HG02642 (cell line): Measurements from ENCODE around the gene ZBTB20.

Experiments
- ATAC-seq: cut with Tn5 transposase; IDR thresholded peaks from one replicate; pipeline ENCODE4 v1.9.1; 2021; ENCODE audit warnings: mild to moderate bottlenecking; ENCODE audit not compliant: unreplicated experiment, poor library complexity

The ZBTB20 gene

GRCh38 chr3:114566162-114566755, 580.8 kb downstream of the ZBTB20 start:
- ATAC-seq = peak; percentile 89

GRCh38 chr3:114565216-114565615, 581.9 kb downstream of the ZBTB20 start:
- ATAC-seq = no peak

DNA sequence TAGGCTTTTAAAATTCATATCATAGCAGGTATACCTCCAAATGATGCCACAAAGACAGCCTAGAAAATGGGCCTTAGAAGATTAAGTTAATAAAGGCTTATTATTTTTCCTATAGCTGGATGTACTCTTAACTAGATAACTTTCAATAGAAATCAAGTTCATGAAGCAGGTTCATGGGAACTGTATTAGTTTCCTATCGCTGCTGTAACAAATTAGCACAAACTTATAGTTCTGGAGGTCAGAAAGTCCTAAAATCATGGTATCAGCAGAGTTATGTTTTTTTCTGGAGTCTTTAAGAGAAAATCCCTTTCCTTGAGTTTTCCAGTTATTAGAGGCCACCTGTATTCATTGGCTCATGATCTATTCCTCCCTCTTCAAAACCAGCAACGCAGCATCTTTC, 583.4 kb downstream of the ZBTB20 start:
- ATAC-seq = no peak

DNA sequence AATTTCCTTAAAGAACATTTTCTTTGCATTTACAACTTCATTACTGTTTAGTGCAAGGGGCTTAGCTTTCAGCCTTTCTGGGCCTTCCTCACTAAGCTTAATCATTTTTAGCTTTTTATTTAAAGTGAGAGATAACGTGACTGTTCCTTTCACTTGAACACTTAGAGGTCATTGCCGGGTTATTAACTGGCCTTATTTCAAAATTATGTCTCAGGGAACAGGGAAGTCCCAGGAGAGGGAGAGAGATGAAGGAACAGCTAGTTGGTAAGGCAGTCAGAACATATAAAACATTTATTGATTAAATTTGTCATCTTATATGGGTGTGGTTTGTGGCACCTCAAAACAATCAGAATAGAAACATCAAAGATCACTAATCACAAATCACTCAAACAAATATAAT, 584.5 kb downstream of the ZBTB20 start:
- no peak for ATAC-seq

GRCh38 chr3:114558271-114558670, 588.8 kb downstream of the ZBTB20 start:
- no peak for ATAC-seq

GRCh38 chr3:114557791-114558190, 589.3 kb downstream of the ZBTB20 start:
- ATAC-seq = no peak

- ATAC-seq = no peak
Measured at GRCh38 chr3:114556657-114557213, 590.4 kb downstream of the ZBTB20 start.

DNA sequence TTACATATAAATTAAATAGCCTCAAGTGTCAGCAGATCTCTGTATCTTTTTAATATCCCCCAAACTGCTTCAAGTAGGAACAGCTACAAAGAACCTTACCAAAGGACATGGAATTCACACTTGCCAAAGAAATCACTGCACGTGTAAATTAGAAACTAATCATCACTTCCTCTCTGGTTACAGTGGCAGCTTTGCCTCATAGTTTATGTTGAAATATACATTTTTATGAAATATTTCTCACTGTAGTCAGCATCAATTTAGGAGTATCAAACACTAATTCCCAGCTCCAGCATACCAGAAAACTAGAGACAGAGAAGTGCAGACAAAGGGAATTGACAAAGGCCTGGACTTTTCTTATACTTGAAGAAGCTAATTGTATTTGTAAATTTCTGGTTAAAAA, 592.4 kb downstream of the ZBTB20 start:
- no peak for ATAC-seq

DNA sequence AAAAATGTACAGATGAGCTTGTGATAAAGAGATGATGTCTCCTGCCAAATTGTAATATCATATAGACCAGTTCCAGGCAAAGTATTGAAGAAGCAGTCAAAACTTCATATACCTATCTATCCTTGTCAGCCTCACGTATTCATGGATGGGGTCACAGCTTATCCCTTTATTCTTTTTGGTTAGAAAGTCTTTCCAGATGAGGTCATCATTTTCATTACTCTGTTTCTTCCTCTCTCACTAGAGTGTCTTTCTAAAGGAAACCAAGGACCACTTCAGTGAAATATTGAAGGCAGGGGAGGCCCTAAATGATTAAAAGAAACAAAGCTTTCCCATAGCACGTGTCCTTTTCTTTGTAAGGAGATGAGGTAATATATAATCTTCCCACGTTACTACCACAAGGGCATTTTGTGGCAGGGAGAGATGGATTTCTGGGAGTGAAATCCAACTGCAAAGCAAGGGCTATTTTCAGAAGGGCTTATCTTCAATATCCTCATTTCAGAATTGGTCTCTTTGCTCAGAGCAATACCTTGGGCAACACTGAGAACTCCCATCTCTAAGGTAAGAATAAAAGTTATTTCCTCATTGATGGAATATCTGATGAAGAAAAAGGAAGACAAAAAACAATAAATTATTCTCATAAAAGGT, 593.0 kb downstream of the ZBTB20 start:
- ATAC-seq = no peak

GRCh38 chr3:114552527-114552812, 594.6 kb downstream of the ZBTB20 start:
- ATAC-seq = no peak

GRCh38 chr3:114551770-114552526, 595.1 kb downstream of the ZBTB20 start:
- no peak for ATAC-seq

- no peak for ATAC-seq
Measured at GRCh38 chr3:114550165-114550564, 596.9 kb downstream of the ZBTB20 start.

- no peak for ATAC-seq
Measured at GRCh38 chr3:114545193-114545592, 601.9 kb downstream of the ZBTB20 start.

DNA sequence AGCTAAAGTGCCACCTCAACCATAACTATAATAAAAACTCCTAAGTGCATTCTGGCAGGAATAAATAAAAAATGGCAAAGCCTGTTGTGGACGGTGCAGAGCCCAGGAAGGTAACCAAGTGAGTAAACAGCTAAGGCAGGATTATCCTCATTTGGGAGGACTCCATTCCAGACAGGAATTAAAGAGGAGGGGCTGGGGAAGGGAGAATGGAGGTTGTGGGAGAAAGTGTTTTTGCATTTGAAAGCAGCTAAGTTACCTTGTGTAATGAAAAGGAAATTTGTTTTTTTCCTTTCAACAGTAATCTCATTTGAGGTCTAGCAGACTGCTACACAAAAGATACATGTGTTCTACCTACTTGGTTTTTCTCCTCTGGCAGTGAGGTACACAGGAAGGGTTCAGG, 604.7 kb downstream of the ZBTB20 start:
- ATAC-seq = no peak

DNA sequence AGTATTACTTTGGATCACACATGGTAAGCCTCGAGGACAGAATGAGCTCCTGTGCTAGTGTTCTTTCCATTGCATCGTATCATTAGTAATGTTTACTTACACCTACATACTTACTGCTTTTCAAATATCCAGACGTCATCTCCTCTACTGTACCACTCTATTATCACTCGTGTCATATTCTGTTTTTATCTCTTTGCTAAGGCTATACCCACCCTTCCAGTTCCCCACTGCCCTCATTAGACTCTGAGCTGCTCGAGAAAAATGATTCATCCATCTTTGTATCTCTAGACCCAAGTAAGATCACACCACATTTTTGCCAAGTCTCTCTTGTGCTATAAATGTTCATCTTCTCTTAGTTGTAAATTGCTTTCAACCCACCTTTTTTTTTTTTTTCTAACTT, 607.6 kb downstream of the ZBTB20 start:
- no peak for ATAC-seq

DNA sequence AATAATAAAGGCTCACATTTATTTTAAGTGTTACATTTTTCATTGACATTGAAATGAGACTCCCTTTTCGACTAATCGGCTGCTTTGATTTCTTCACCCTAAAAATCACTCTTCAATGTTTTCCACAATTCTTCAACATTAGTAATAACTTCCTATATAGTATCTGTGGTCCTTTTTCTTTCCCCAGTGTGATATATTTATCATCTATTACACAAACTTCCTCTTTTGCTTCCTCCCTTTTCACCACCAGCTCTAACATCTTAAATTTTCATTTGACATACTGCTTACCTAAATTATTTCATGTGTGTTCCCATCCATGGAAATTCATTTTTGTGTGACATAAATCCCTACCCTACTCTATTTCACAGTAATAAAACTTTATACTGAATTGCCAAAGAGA, 608.9 kb downstream of the ZBTB20 start:
- no peak for ATAC-seq

DNA sequence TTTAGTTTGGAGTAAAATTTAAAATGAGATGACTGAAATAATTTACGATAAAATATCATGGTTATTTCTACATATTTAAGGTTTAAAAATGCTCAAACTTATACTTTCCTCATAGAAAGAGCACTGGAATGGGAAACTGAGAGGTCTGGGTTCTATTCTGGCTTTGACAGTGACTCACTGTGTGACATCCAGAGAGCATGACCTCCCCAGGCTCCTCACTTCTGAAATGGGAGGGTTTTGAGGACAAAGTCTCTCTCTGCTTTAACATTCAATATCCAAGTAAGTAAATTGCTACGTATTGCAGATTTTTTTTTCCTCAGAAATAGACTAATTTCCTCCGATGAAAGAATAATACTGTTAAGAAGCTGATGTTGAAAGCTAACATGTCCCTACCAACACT, 618.6 kb downstream of the ZBTB20 start:
- ATAC-seq = no peak

DNA sequence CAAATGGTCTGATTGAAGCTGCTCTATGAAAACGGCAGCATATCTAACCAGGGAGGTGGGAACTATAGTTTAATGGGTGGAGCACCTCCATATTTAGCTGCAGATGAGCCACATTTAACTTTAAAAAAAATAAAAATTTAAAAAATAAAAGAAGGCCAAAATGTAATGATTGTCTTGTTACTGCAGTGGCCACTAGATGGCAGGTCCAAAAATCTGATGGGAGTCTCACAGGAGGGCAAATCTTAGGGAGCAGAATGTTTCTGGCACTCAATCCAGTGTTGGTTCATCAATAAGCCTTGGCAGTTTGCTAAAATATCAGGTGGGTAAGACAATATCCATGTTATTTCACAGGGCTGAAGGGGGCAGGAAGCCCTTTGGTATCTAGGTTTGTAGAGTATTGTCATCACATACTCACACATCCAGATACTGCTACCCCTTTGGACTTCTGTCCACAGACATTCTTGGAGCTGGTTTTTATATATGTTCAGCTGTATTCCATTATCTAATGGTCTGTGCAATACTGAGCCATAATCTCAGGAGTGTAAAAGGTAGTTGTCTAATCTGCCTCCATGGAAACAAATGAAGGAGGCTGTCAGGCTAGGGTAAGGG, 619.9 kb downstream of the ZBTB20 start:
- ATAC-seq = no peak

DNA sequence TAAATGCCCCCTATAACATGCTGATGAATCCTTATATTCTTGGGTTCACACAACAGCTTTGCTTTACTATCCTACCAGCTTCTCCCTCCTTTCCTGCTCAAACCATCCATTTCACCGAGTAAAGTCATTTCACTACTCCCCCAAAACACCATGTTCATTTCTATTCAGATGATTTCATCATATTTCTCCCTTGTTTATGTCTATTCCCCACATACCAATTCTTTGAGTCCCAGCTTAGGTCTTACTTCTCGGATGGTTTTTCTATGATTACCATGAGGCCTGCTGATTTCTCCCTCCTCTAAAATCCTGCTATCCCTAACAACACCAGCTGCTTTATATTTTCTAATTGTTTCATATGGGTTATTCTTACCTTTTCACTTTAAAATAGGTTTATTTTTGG, 621.8 kb downstream of the ZBTB20 start:
- ATAC-seq = no peak

DNA sequence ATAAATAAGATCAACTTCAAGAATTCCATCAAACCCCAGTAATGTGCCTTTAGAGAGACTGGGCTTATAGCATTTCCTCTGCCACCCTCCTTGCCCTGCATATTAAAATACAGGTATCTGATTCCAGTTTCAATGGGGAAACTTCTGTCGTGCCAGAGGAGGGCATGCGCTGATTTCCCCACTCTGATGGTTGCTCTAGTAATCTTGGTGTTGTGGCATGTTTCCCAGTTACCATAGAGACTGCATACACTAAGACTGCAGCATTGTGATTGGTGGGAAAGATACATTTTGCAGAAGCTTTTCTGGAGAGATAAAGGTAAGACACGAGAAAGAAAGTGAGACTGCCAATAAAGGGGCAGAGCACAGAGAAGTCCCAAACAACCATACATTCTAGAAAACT, 627.7 kb downstream of the ZBTB20 start:
- ATAC-seq = no peak

GRCh38 chr3:114518206-114518808, 628.8 kb downstream of the ZBTB20 start:
- no peak for ATAC-seq
